Tibial artery (tissue), 4 donors: ENCODE data around the gene MTHFD1L.

Source experiments
- DNase-seq, 2 donors: peaks; one replicate each; pipeline ENCODE4 v3.0.0-alpha.2; 2019
- H3K27ac ChIP-seq, 2 donors: fragments of 200-600 bp; sonication (generic) in 1 of 2; 1 replicate in 1 of 2; 2 replicates in 1 of 2; pipeline ENCODE4 v1.5.1; 2018 to 2019; ENCODE audit warnings: mild to moderate bottlenecking in 1 of 2
- H3K27me3 ChIP-seq, 2 donors: fragments of 200-600 bp; sonication (generic) in 1 of 2; one replicate each; pipeline versions ENCODE4 v1.5.1 to v1.6.0; 2016 to 2019
- H3K36me3 ChIP-seq, 3 donors: fragments of 200-600 bp; sonication (generic) in 2 of 3; one replicate each; pipeline ENCODE4 v1.5.1; 2016 to 2019; ENCODE audit warnings: mild to moderate bottlenecking in 2 of 3
- H3K4me1 ChIP-seq, 4 donors: fragments of 200-600 bp; sonication (generic) in 2 of 4; 1 replicate in 3 of 4; 2 replicates in 1 of 4; pipeline ENCODE4 v1.5.1; 2016 to 2019
- H3K4me3 ChIP-seq, 2 donors: fragments of 200-600 bp; sonication (generic) in 1 of 2; 1 replicate in 1 of 2; 2 replicates in 1 of 2; pipeline ENCODE4 v1.5.1; 2018 to 2019; ENCODE audit warnings: mild to moderate bottlenecking in 2 of 2
- H3K9me3 ChIP-seq, 3 donors: fragments of 200-600 bp; sonication (generic) in 1 of 3; one replicate each; pipeline ENCODE4 v1.5.1; 2016 to 2019
- intact Hi-C: fragments of 100-400 bp; cut with DNase I; formaldehyde crosslinking; loops from one replicate; pipeline ENCODE4 v1.15.0; 2023; ENCODE audit warnings: low total_unique reads
- TF ChIP-seq, protein P1 (sequence below), 2 experiments: fragments of 200-600 bp in 1 of 2; fragments of 450-650 bp in 1 of 2; IDR thresholded peaks; one replicate each; pipeline ENCODE4 v1.5.1; 2017 to 2019; ENCODE audit warnings: antibody characterized with exemption in 2 of 2, mild to moderate bottlenecking in 1 of 2, moderate library complexity in 1 of 2

The MTHFD1L gene

GRCh38 chr6:151059612-151060095 lies 194.2 kb downstream of the MTHFD1L start:
- TF ChIP-seq, protein P1, sequence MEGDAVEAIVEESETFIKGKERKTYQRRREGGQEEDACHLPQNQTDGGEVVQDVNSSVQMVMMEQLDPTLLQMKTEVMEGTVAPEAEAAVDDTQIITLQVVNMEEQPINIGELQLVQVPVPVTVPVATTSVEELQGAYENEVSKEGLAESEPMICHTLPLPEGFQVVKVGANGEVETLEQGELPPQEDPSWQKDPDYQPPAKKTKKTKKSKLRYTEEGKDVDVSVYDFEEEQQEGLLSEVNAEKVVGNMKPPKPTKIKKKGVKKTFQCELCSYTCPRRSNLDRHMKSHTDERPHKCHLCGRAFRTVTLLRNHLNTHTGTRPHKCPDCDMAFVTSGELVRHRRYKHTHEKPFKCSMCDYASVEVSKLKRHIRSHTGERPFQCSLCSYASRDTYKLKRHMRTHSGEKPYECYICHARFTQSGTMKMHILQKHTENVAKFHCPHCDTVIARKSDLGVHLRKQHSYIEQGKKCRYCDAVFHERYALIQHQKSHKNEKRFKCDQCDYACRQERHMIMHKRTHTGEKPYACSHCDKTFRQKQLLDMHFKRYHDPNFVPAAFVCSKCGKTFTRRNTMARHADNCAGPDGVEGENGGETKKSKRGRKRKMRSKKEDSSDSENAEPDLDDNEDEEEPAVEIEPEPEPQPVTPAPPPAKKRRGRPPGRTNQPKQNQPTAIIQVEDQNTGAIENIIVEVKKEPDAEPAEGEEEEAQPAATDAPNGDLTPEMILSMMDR (IDR thresholded peaks at IDR 0.05) = no peak
- Histone ChIP-seq H3K27me3 (no peaks in the 10 kb centered on the region), H3K4me1 (peaks cover 0 to 42% (median 23%) of the 10 kb centered on the region in 4 donors), H3K27ac (no peak overlapping the region), H3K36me3 (no peaks in the 10 kb centered on the region), H3K4me3 (no peak overlapping the region), H3K9me3 (no peaks in the 10 kb centered on the region)
- intact Hi-C loops = no loop called here
- peak in 1 of 2 donors; percentile 35 for DNase-seq

DNA sequence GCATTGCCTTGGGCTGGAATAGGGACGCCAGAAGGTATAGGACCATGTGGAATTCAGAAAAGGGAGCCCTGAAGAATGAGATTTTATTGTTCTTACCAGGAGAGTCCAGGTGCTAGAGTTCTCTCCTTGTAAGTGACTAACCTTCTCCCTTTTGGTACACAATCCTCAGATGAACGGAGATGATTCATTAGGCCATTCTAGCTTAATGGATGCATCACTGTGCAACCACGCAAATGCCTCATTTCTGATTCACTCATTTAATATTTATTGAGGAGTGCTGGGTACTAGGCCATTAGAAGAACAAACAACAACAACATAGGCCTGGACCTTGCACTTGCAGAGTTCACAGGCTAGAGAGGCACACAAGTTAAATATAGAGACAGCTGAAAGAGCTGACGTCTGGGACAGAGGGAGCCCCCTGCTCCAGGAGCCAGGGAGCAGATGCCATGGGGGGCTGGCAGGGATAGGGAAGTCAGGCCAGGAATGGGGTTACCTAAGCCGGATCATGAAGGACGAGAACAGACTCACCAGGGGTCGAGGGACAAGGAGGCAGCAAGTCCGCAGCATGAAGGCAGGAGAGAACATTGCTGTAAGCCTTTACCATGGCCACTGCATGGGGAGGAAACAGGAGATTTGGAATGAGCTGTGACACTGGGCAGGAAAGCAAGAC lies 194.7 kb downstream of the MTHFD1L start:
- H3K9me3 ChIP-seq = no peaks in the 10 kb centered on the region
- H3K4me3 ChIP-seq = no peak overlapping the region
- H3K4me1 ChIP-seq = peaks cover 0 to 44% (median 23%) of the 10 kb centered on the region in 4 donors
- no peaks in the 10 kb centered on the region for H3K27me3 ChIP-seq
- TF ChIP-seq, protein P1 (IDR thresholded peaks at IDR 0.05) = no peak
- intact Hi-C loops = no loop called here
- H3K36me3 ChIP-seq = no peaks in the 10 kb centered on the region
- no peak overlapping the region for H3K27ac ChIP-seq
- peak in 1 of 2 donors; percentile 35 for DNase-seq

GRCh38 chr6:151060766-151061531 lies 195.4 kb downstream of the MTHFD1L start:
- TF ChIP-seq, protein P1 (IDR thresholded peaks at IDR 0.05) = no peak
- no peaks in the 10 kb centered on the region for H3K9me3 ChIP-seq
- no peak for DNase-seq
- H3K4me3 ChIP-seq = no peak overlapping the region
- intact Hi-C loops = no loop called here
- H3K36me3 ChIP-seq = no peaks in the 10 kb centered on the region
- H3K27ac ChIP-seq = peak overlapping the region in 1 of 2 donors; percentile 1
- peaks cover 0 to 43% (median 23%) of the 10 kb centered on the region in 4 donors for H3K4me1 ChIP-seq
- no peaks in the 10 kb centered on the region for H3K27me3 ChIP-seq

GRCh38 chr6:151063352-151063751 lies 197.8 kb downstream of the MTHFD1L start:
- Histone ChIP-seq H3K4me1 (peaks cover 0 to 44% (median 29%) of the 10 kb centered on the region in 4 donors), H3K36me3 (no peaks in the 10 kb centered on the region), H3K4me3 (no peak overlapping the region), H3K27me3 (no peaks in the 10 kb centered on the region), H3K27ac (peak overlapping the region in 1 of 2 donors; percentile 75), H3K9me3 (no peaks in the 10 kb centered on the region)
- DNase-seq = no peak
- intact Hi-C loops = no loop called here
- TF ChIP-seq, protein P1 (IDR thresholded peaks at IDR 0.05) = no peak

- H3K27me3 ChIP-seq = no peaks in the 10 kb centered on the region
- peak in 1 of 2 donors; percentile 51 for DNase-seq
- TF ChIP-seq, protein P1 (IDR thresholded peaks at IDR 0.05) = no peak
- H3K4me3 ChIP-seq = no peak overlapping the region
- no peaks in the 10 kb centered on the region for H3K36me3 ChIP-seq
- peaks cover 0 to 48% (median 34%) of the 10 kb centered on the region in 4 donors for H3K4me1 ChIP-seq
- H3K27ac ChIP-seq = peak overlapping the region; percentile 47 to 75
- intact Hi-C loops = no loop called here
- no peaks in the 10 kb centered on the region for H3K9me3 ChIP-seq
Observed at GRCh38 chr6:151063842-151064647, 198.5 kb downstream of the MTHFD1L start.
